ENCODE data around the gene AGPAT2.

The AGPAT2 gene

GRCh38 chr9:136659861-136660784, 27.1 kb downstream of the AGPAT2 start:
- DNase-seq = no peak

GRCh38 chr9:136658849-136659535, 28.3 kb downstream of the AGPAT2 start:
- DNase-seq = no peak

- no peak for DNase-seq
Measured at GRCh38 chr9:136657974-136658848, 29.0 kb downstream of the AGPAT2 start.

GRCh38 chr9:136656795-136657611, 30.3 kb downstream of the AGPAT2 start:
- no peak for DNase-seq

GRCh38 chr9:136656183-136656738, 31.0 kb downstream of the AGPAT2 start:
- no peak for DNase-seq

GRCh38 chr9:136655536-136656182, 31.6 kb downstream of the AGPAT2 start:
- no peak for DNase-seq

- DNase-seq = no peak
Measured at GRCh38 chr9:136654820-136655535, 32.3 kb downstream of the AGPAT2 start.

GRCh38 chr9:136653323-136654079, 33.8 kb downstream of the AGPAT2 start:
- DNase-seq = no peak

- DNase-seq = no peak
Measured at GRCh38 chr9:136651860-136652259, 35.4 kb downstream of the AGPAT2 start.

- no peak for DNase-seq
Measured at GRCh38 chr9:136650648-136651047, 36.6 kb downstream of the AGPAT2 start.

- DNase-seq = no peak
Measured at GRCh38 chr9:136650021-136650420, 37.2 kb downstream of the AGPAT2 start.

- DNase-seq = no peak
Measured at GRCh38 chr9:136648751-136649150, 38.5 kb downstream of the AGPAT2 start.

- DNase-seq = no peak
Measured at GRCh38 chr9:136646827-136647711, 40.2 kb downstream of the AGPAT2 start.

GRCh38 chr9:136645903-136646754, 41.1 kb downstream of the AGPAT2 start:
- DNase-seq = no peak

- DNase-seq = no peak
Measured at GRCh38 chr9:136645352-136645902, 41.8 kb downstream of the AGPAT2 start.

- DNase-seq = no peak
Measured at GRCh38 chr9:136644593-136645351, 42.5 kb downstream of the AGPAT2 start.

GRCh38 chr9:136644343-136644592, 43.0 kb downstream of the AGPAT2 start:
- no peak for DNase-seq
